Stimulated activated CD4-positive, alpha-beta T cell treated with anti-CD3 and anti-CD28 coated beads, Interleukin-2, amount 100 ng/mL, for 24 hours (primary cell): Measurements from ENCODE around the gene POM121C.
"Not testable (repeated sequence)": the region's sequence is repeated elsewhere in the genome, so short reads cannot be mapped to it uniquely, and the experiment has no call there.

Experiments
- DNase-seq, 2 donors: peaks; one replicate each; pipeline ENCODE4 v3.0.0-alpha.2; 2020

The POM121C gene

GRCh38 chr7:75485979-75486643 lies at the start of gene POM121C:
TSS of gene POM121C (minus strand) at chr7:75486299. CDS start at chr7:75441496, 44,803 bp downstream.
- DNase-seq: peak; percentile 89 to 90

DNA sequence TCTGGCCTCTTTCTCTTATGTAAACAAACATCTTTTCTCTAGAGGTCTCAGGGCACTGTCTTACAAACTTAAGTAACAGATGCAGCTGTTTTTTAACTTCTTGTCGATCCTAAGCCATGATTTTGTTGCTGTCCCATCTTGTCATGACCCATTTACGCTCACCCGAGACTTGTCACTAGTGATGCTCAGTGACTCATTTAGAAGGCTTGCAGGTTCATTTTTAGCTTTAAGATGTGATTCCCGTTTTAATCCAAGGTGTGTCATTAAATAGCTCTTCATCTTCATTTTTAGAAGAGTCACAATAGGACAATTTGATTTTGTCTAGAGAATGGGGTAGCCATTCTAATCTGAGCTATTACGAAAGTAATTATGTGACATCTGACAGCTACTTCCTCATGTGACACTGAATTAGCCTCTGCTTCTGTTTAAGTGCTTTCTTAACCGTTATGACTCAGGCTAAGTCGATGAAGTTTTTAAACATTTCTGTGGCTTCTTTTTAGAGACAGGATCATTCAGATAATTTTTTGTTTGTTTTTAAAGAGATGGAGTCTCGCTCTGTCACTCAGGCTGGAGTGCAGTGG lies 48.7 kb upstream of the POM121C start:
- DNase-seq: no peak

GRCh38 chr7:75533926-75534325 lies 47.8 kb upstream of the POM121C start:
- DNase-seq: no peak

DNA sequence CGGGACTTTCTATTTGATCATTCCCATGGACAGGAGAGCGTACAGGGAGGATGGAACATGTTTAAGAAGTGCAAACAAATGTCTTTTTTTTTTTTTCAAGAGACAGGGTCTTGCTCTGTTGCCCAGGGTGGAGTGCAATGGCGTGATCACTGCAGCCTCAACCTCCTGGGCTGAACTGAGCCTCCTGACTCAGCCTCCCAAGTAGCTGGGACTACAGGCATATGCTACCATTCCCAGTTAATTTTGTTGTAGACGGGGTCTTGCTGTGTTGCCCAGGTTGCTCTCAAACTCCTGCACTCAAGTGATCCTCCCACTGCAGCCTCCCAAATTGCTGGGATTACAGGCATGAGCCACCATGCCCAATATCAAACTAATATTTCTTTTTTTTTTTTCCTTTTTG lies 46.5 kb upstream of the POM121C start:
- no peak for DNase-seq

GRCh38 chr7:75531359-75531821 lies 45.3 kb upstream of the POM121C start:
- no peak for DNase-seq

DNA sequence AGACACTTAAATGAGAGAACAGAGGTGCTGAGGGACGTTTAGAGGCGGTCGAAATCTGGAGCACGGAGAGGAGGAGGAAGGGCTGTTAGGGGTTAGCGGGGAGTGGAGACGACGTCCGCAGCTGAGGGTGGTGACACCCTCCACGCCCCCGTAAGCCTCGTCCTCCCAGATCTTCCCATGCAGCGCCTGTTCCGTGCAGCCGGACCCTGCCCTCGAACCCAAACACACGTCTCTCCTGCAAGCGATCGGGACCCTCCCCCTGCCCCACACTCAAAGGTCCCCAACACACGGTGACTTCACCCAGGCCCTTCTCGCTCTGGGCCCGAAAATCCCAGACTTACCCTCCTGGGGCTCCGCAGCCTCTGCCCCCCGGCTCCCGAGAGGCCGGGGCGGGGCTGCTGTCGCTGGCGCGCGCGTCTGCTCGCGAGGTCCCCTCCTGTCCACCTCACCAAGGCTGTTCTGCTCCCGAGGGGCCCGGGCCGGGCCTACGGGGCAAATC lies 41.2 kb upstream of the POM121C start:
- peak in 1 of 2 donors; percentile 15 for DNase-seq

DNA sequence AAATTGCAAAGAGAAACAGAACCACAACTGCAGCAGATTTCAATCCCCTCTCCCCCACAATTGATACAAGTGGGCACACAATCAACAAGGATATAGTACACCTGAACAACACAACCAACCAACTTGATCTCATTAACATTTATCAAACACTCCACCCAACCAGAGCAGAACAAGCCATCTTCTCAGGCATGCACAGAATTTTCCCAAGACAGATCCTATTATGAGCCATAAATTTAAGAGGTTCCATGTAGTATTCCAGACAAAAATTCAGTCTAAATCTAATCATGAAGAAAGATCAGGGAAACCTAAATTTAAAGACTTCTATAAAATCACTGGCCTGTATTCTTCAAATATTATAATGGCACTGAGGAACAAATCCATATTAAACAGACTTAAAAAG lies 35.6 kb upstream of the POM121C start:
- DNase-seq: not testable (repeated sequence)

DNA sequence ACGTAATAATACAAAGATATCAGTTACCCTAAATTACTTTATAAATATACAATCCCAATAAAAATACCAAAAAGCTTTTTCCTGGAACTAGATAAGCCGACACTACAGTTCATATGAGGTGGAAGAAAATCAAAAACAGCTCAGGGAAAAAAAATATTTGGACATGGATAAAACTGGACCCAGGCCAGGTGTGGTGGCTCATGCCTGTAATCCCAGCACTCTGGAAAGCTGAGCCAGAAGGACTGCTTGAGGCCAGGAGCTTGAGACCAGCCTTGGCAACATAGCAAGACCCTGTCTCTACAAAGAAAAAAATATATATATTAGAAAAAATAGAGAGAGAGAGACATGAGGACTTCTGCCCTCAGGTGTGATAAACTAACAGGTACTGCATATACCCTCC lies 32.7 kb upstream of the POM121C start:
- not testable (repeated sequence) for DNase-seq

GRCh38 chr7:75509033-75509432 lies 22.9 kb upstream of the POM121C start:
- not testable (repeated sequence) for DNase-seq

DNA sequence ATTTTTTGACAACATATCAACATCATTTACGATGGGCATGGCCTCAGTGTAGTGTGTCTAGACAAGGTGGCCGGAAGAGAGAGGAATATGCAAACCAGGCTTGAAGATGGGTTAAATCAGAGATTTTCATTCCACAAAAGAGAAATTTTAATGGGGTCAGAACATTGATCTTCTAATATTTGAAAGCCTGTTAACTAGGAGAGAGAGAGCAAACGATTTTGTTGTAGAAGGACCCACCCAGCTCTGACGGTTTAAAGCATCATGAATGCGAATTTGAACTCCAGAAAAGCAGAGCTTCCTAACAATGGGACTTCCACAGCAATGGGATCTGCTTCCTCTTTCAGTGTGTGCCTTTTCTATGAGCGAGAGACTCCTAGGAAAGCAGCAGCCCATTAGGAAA lies 5.9 kb upstream of the POM121C start, which contains the start of gene SPDYE5:
Gene SPDYE5 (plus strand): TSS at position 301 of the 400 bp plus-strand sequence. CDS start 1,728 bp downstream, outside the sequence.
- not testable (repeated sequence) for DNase-seq

GRCh38 chr7:75485355-75485978 lies 632 bp downstream of the POM121C start:
- peak; percentile 17 to 19 for DNase-seq

DNA sequence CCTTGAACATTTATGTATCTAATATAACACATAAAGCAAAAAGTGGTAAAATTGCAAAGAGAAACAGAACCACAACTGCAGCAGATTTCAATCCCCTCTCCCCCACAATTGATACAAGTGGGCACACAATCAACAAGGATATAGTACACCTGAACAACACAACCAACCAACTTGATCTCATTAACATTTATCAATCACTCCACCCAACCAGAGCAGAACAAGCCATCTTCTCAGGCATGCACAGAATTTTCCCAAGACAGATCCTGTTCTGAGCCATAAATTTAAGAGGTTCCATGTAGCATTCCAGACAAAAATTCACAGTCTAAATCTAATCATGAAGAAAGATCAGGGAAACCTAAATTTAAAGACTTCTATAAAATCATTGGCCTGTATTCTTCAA lies 5.8 kb downstream of the POM121C start:
- not testable (repeated sequence) for DNase-seq

DNA sequence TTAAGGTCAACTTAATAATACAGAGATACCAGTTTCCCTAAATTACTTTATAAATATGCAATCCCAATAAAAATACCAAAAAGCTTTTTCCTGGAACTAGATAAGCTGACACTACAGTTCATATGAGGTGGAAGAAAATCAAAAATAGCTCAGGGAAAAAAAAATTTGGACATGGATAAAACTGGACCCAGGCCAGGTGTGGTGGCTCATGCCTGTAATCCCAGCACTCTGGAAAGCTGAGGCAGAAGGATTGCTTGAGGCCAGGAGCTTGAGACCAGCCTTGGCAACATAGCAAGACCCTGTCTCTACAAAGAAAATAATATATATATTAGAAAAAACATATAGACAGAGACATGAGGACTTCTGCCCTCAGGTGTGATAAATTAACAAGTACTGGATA lies 8.6 kb downstream of the POM121C start:
- DNase-seq: not testable (repeated sequence)

DNA sequence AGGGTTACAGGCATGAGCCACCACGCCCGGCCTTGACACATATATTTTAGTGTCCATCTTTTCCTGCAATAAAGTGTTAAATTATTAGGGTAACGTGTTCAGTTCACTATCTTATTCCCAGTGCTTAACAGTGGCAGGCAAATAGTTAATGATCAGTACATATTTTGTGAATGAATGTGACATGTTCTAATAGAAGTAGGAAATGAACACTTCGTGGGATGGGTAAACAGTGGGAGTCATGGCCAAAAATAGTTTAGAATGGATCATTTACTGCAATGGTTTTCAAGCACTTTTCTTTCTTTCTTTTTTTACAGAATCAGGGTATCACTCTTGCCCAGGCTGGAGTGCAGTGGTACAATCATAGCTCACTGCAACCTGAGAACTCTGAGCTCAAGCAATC lies 15.9 kb downstream of the POM121C start:
- not testable (repeated sequence) for DNase-seq

DNA sequence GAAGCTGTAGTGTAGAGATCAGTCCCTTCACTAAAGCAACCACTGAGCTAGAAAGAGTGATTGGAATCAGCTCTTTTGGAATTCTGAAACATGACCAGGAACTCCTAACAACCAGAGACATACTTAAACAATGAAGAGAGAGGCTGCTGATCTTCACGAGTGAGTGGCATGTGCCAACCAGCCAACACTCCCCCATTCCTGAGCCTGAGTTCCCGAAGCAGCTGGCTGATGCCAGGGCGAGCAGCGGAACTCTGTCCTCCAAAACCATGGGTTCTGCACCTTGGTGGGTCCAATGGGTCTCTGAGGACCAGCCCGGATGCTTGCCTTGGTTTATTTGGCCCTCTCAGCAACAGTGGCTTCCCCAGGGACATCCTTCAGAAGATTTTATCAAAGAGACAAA lies 25.6 kb downstream of the POM121C start:
- not testable (repeated sequence) for DNase-seq

GRCh38 chr7:75458034-75458433 lies 28.1 kb downstream of the POM121C start:
- not testable (repeated sequence) for DNase-seq

GRCh38 chr7:75456403-75456802 lies 29.7 kb downstream of the POM121C start:
- DNase-seq: not testable (repeated sequence)

GRCh38 chr7:75452494-75452955 lies 33.6 kb downstream of the POM121C start:
- not testable (repeated sequence) for DNase-seq

DNA sequence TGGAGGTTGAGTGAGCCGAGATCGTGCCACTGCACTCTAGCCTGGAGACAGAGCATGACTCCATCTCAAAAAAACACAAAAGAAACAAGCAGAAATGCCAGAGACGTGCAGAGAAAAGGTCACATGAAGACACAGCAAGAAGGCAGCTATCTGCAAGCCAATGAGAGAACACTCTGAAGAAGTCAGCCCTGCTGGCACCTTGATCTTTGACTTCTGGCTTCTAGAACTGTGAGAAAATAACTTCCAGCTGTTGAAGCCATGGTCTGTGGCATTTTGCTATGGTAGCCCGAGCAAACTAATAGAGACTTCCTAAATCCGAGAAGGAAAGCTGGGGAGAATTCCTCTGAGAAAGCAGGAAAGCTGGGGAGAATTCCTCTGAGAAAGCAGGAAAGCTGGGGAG lies 36.2 kb downstream of the POM121C start:
- not testable (repeated sequence) for DNase-seq

DNA sequence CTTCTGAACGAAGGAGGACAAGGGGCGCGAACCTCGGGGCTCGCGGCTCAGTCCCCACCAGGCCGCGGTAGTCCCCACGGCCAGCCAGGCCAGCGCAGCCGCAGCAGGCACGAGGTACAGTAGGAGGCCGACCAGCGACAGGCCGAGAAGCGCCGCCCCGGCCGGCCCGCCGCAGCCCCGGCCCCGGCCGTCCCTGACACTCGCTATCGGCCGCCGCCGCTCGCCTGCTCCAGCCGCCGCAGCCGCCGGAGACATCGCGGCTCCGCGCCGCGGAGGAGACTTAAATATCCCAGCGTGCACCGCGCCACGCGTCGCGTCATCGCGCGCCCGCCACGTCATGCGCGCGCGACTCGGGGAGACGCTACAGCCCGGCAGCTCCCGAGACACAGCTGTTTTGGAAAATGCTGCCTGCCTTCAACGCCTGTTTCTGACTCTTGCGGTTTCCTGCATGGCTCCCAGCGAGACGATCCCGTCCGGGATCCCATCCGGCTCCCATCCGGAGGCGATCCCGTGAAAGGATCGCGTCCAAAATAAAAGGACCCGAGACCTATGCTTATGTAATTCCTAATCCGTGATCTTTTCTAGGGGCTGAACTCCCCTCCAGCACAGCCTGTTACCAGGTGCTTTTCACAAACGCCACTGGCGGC lies 43.5 kb downstream of the POM121C start:
- peak; percentile 26 to 27 for DNase-seq

- DNase-seq: not testable (repeated sequence)
These were observed 44.0 kb downstream of the POM121C start for GRCh38 chr7:75442101-75442464.

DNA sequence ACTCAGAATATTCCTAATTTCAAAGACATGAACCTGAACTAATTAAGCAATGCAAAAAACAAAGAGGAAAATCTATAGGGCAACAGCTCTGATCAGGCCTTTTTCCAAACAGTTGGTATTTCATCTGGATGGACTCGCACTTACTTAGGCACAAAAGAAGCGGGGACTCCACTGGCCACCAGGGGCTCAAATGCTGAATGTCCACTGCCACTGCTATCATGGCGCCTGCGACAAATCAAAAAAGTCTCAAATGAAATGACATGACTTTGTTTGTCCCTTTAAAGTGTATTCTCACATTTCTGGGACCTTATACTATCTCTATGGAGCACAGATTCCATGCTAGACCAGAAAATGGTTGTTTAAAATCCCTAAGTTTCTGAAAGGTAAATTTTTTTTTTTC lies 47.1 kb downstream of the POM121C start:
- not testable (repeated sequence) for DNase-seq

GRCh38 chr7:75423481-75423880 lies 62.6 kb downstream of the POM121C start:
- not testable (repeated sequence) for DNase-seq
